Tibial nerve (tissue), 4 donors: Measurements from ENCODE around the gene ZCCHC7.

ENCODE experiments used
- EP300 ChIP-seq, 2 donors: sonication (generic); formaldehyde crosslinking; IDR thresholded peaks; one replicate each; pipeline ENCODE4 v1.6.1; 2017; ENCODE audit warnings: antibody characterized with exemption in 2 of 2, mild to moderate bottlenecking in 1 of 2
- POLR2A ChIP-seq, 2 donors: fragments of 450-650 bp; IDR thresholded peaks; one replicate each; pipeline ENCODE4 v1.6.1; 2017; ENCODE audit warnings: antibody characterized with exemption in 2 of 2, mild to moderate bottlenecking in 2 of 2, moderate library complexity in 2 of 2
- TF ChIP-seq, protein P1 (sequence below), 5 experiments: fragments of 200-600 bp in 3 of 5; fragments of 450-650 bp in 2 of 5; sonication (generic) in 3 of 5; IDR thresholded peaks; one replicate each; pipeline ENCODE4 v1.5.1; 2016 to 2019; ENCODE audit warnings: antibody characterized with exemption in 5 of 5, mild to moderate bottlenecking in 3 of 5, moderate library complexity in 2 of 5

DNA sequence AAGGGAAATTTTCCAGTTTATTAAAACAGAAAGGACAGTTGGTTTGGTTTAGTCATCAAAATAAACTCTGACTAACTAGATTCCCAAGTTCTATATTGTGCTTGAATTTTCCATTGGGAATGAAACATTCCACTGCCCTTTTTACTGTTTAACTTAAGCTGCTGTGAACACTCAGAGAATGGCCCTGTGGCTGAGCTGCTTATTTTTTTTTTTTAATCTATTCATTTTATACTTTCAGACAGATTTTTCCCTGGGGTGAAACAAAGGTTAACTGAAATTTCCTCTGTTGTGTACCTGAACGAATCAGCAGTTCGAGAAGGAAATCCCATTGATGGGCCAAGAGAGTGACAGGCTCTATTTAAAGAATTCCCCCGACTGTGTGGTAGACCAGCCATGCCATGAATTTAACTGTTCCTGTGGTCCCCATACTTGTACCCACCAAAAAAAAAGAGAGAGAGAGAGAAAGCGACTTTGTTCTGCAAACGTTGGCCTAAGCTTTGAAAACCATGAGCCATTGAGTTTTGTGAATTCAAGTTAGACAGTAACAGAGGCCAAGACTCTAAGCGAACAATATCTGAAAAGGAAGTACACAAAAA, 163.5 kb downstream of the ZCCHC7 start:
- TF ChIP-seq, protein P1, sequence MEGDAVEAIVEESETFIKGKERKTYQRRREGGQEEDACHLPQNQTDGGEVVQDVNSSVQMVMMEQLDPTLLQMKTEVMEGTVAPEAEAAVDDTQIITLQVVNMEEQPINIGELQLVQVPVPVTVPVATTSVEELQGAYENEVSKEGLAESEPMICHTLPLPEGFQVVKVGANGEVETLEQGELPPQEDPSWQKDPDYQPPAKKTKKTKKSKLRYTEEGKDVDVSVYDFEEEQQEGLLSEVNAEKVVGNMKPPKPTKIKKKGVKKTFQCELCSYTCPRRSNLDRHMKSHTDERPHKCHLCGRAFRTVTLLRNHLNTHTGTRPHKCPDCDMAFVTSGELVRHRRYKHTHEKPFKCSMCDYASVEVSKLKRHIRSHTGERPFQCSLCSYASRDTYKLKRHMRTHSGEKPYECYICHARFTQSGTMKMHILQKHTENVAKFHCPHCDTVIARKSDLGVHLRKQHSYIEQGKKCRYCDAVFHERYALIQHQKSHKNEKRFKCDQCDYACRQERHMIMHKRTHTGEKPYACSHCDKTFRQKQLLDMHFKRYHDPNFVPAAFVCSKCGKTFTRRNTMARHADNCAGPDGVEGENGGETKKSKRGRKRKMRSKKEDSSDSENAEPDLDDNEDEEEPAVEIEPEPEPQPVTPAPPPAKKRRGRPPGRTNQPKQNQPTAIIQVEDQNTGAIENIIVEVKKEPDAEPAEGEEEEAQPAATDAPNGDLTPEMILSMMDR (IDR thresholded peaks at IDR 0.05) = no peak
- no peak for TF ChIP-seq POLR2A (IDR thresholded peaks at IDR 0.05)
- no peak for TF ChIP-seq EP300 (IDR thresholded peaks at IDR 0.05)
